Activated T-helper 1 cell treated with anti-CD3 and anti-CD28 coated beads, Interleukin-12 subunit alpha, Interleukin-12 subunit beta, Interleukin-2, Interleukin-4 antibody, amounts not matched to agents 30 ng/mL and 10 ng/mL and 1 ng/mL, durations not matched to agents 14 hours and 24 hours and 36 hours (primary cell): ENCODE data around the gene ADCY4. TPM values are rescaled to one million over a fixed set of nuclear protein-coding genes. Genes with fewer than 3 reads are reported as not detected.

Experiments used
- DNase-seq: peaks from one replicate; pipeline ENCODE4 v3.0.0; 2021; ENCODE audit warnings: low spot score
- H3K27ac Mint-ChIP-seq: one replicate; pipeline ENCODE4 v1.8.0; 2021; ENCODE audit warnings: mild to moderate bottlenecking, mixed read lengths
- H3K27me3 Mint-ChIP-seq: one replicate; pipeline ENCODE4 v1.8.0; 2022; ENCODE audit warnings: mild to moderate bottlenecking, moderate library complexity, mixed read lengths; ENCODE audit not compliant: insufficient read depth
- H3K36me3 Mint-ChIP-seq: one replicate; pipeline ENCODE4 v1.8.0; 2021; ENCODE audit warnings: low read depth, mixed read lengths
- H3K4me1 Mint-ChIP-seq: one replicate; pipeline ENCODE4 v1.8.0; 2021; ENCODE audit warnings: low read depth, mixed read lengths
- H3K4me3 Mint-ChIP-seq: one replicate; pipeline ENCODE4 v1.8.0; 2021; ENCODE audit warnings: mild to moderate bottlenecking, moderate library complexity, mixed read lengths
- H3K9me3 Mint-ChIP-seq: one replicate; pipeline ENCODE4 v1.8.0; 2021; ENCODE audit warnings: mixed read lengths
- intact Hi-C: fragments of 100-400 bp; cut with micrococcal nuclease; formaldehyde crosslinking; loops from one replicate; pipeline ENCODE4 v1.15.1; 2024
- total RNA-seq: library from RNA; stranded (reverse); gene quantifications from 2 replicates; pipeline ENCODE4 v1.2.3, GENCODE V29; 2022

ADCY4 gene
- total RNA-seq, 1 donor from 2014 or later = 1.5 TPM

- peaks cover 1% of the 10 kb centered on the region for H3K27me3 Mint-ChIP-seq
- H3K27ac Mint-ChIP-seq = peak overlapping the region; percentile 64
- intact Hi-C loops = no loop called here
- no peak overlapping the region for H3K4me3 Mint-ChIP-seq
- DNase-seq = no peak
- H3K36me3 Mint-ChIP-seq = peaks cover 65% of the 10 kb centered on the region
- H3K9me3 Mint-ChIP-seq = no peaks in the 10 kb centered on the region
- H3K4me1 Mint-ChIP-seq = peaks cover 44% of the 10 kb centered on the region
These were observed 27.7 kb downstream of the ADCY4 start for GRCh38 chr14:24307156-24307574.

- DNase-seq = no peak
- Mint-ChIP-seq H3K27ac (no peak overlapping the region), H3K4me3 (no peak overlapping the region), H3K9me3 (no peaks in the 10 kb centered on the region), H3K4me1 (peaks cover 38% of the 10 kb centered on the region), H3K27me3 (no peaks in the 10 kb centered on the region), H3K36me3 (peaks cover 64% of the 10 kb centered on the region)
- intact Hi-C loops = no loop called here
These were observed 30.9 kb downstream of the ADCY4 start for GRCh38 chr14:24304019-24304387.

GRCh38 chr14:24300326-24300980, 34.4 kb downstream of the ADCY4 start:
- H3K4me1 Mint-ChIP-seq = peaks cover 44% of the 10 kb centered on the region
- intact Hi-C loops = no loop called here
- peak overlapping the region; percentile 94 for H3K4me3 Mint-ChIP-seq
- no peak for DNase-seq
- peaks cover 48% of the 10 kb centered on the region for H3K36me3 Mint-ChIP-seq
- peak overlapping the region; percentile 96 for H3K27ac Mint-ChIP-seq
- H3K27me3 Mint-ChIP-seq = no peaks in the 10 kb centered on the region
- H3K9me3 Mint-ChIP-seq = no peaks in the 10 kb centered on the region

GRCh38 chr14:24299255-24300191, 35.3 kb downstream of the ADCY4 start, which contains the start of the genes DHRS1 and NOP9:
Gene DHRS1 (minus strand): TSS chr14:24299780. CDS start chr14:24299106, 674 bp downstream.
Gene NOP9 (plus strand): TSS chr14:24299850. CDS start chr14:24299955, 105 bp downstream.
- H3K9me3 Mint-ChIP-seq = no peaks in the 10 kb centered on the region
- peaks cover 44% of the 10 kb centered on the region for H3K4me1 Mint-ChIP-seq
- no peaks in the 10 kb centered on the region for H3K27me3 Mint-ChIP-seq
- peak; percentile 90 for DNase-seq
- H3K36me3 Mint-ChIP-seq = peaks cover 43% of the 10 kb centered on the region
- peak within 1 kb of the TSS; percentile 96 for H3K27ac Mint-ChIP-seq
- intact Hi-C loops = loop anchor here (1.0 to 2.0 kb wide), 6 partner anchors 9 to 184 kb away; partner anchors contain the start of genes EMC9, IRF9 and RABGGTA
- peak within 1 kb of the TSS; percentile 94 for H3K4me3 Mint-ChIP-seq

- peaks cover 44% of the 10 kb centered on the region for H3K4me1 Mint-ChIP-seq
- DNase-seq = no peak
- H3K4me3 Mint-ChIP-seq = peak overlapping the region; percentile 94
- no peaks in the 10 kb centered on the region for H3K9me3 Mint-ChIP-seq
- peaks cover 39% of the 10 kb centered on the region for H3K36me3 Mint-ChIP-seq
- peak overlapping the region; percentile 96 for H3K27ac Mint-ChIP-seq
- intact Hi-C loops = loop anchor here (1.0 to 2.0 kb wide), 6 partner anchors 9 to 184 kb away; partner anchors contain the start of genes EMC9, IRF9 and RABGGTA
- H3K27me3 Mint-ChIP-seq = no peaks in the 10 kb centered on the region
These were observed 36.0 kb downstream of the ADCY4 start for GRCh38 chr14:24298892-24299254.

GRCh38 chr14:24297190-24297964, 37.5 kb downstream of the ADCY4 start:
- Mint-ChIP-seq H3K27ac (peak overlapping the region; percentile 83), H3K4me3 (peak overlapping the region; percentile 4), H3K4me1 (peaks cover 44% of the 10 kb centered on the region), H3K36me3 (peaks cover 37% of the 10 kb centered on the region), H3K27me3 (peaks cover 3% of the 10 kb centered on the region), H3K9me3 (no peaks in the 10 kb centered on the region)
- intact Hi-C loops = loop anchor here (1.0 kb wide), 4 partner anchors 8 to 81 kb away; partner anchors contain the start of genes GMPR2, MDP1 and NEDD8
- DNase-seq = no peak

- peak; percentile 66 for DNase-seq
- H3K27me3 Mint-ChIP-seq = peaks cover 3% of the 10 kb centered on the region
- no peak overlapping the region for H3K4me3 Mint-ChIP-seq
- H3K27ac Mint-ChIP-seq = peak overlapping the region; percentile 83
- H3K4me1 Mint-ChIP-seq = peaks cover 44% of the 10 kb centered on the region
- H3K36me3 Mint-ChIP-seq = peaks cover 34% of the 10 kb centered on the region
- no peaks in the 10 kb centered on the region for H3K9me3 Mint-ChIP-seq
- intact Hi-C loops = loop anchor here (1.0 kb wide), 6 partner anchors 7 to 282 kb away; partner anchors contain the start of genes GMPR2, MDP1 and NEDD8
These were observed 38.3 kb downstream of the ADCY4 start for GRCh38 chr14:24296341-24297157.

GRCh38 chr14:24293525-24293924, 41.3 kb downstream of the ADCY4 start:
- H3K4me1 Mint-ChIP-seq = peaks cover 40% of the 10 kb centered on the region
- peaks cover 41% of the 10 kb centered on the region for H3K36me3 Mint-ChIP-seq
- H3K9me3 Mint-ChIP-seq = no peaks in the 10 kb centered on the region
- H3K4me3 Mint-ChIP-seq = no peak overlapping the region
- no peak overlapping the region for H3K27ac Mint-ChIP-seq
- peaks cover 5% of the 10 kb centered on the region for H3K27me3 Mint-ChIP-seq
- intact Hi-C loops = no loop called here
- no peak for DNase-seq

GRCh38 chr14:24292118-24292807, 42.6 kb downstream of the ADCY4 start:
- Mint-ChIP-seq H3K4me3 (no peak overlapping the region), H3K27me3 (peaks cover 8% of the 10 kb centered on the region), H3K9me3 (no peaks in the 10 kb centered on the region), H3K27ac (no peak overlapping the region), H3K36me3 (peaks cover 41% of the 10 kb centered on the region), H3K4me1 (peaks cover 41% of the 10 kb centered on the region)
- intact Hi-C loops = no loop called here
- no peak for DNase-seq

GRCh38 chr14:24291446-24292117, 43.3 kb downstream of the ADCY4 start:
- intact Hi-C loops = no loop called here
- no peak for DNase-seq
- Mint-ChIP-seq H3K27me3 (peaks cover 10% of the 10 kb centered on the region), H3K4me1 (peaks cover 34% of the 10 kb centered on the region), H3K27ac (no peak overlapping the region), H3K4me3 (no peak overlapping the region), H3K9me3 (no peaks in the 10 kb centered on the region), H3K36me3 (peaks cover 39% of the 10 kb centered on the region)

GRCh38 chr14:24290746-24291145, 44.1 kb downstream of the ADCY4 start:
- peaks cover 32% of the 10 kb centered on the region for H3K36me3 Mint-ChIP-seq
- intact Hi-C loops = no loop called here
- H3K4me3 Mint-ChIP-seq = no peak overlapping the region
- no peaks in the 10 kb centered on the region for H3K9me3 Mint-ChIP-seq
- DNase-seq = no peak
- peaks cover 26% of the 10 kb centered on the region for H3K4me1 Mint-ChIP-seq
- peaks cover 13% of the 10 kb centered on the region for H3K27me3 Mint-ChIP-seq
- H3K27ac Mint-ChIP-seq = no peak overlapping the region
